HS-5 (cell line): Measurements from ENCODE around the gene MAPK4.

ENCODE experiments used
- DNase-seq: peaks from one replicate; pipeline ENCODE4 v3.0.0-alpha.2; 2012; ENCODE audit warnings: low read depth

The MAPK4 gene

GRCh38 chr18:50721451-50722120 is 161.7 kb downstream of the MAPK4 start:
- no peak for DNase-seq

GRCh38 chr18:50722311-50722710 is 162.4 kb downstream of the MAPK4 start:
- no peak for DNase-seq

- DNase-seq, result no peak
Observed at GRCh38 chr18:50724751-50725151, 164.9 kb downstream of the MAPK4 start.

GRCh38 chr18:50726960-50727589 is 167.2 kb downstream of the MAPK4 start:
- DNase-seq, result no peak

GRCh38 chr18:50727721-50728471 is 168.0 kb downstream of the MAPK4 start:
- no peak for DNase-seq

GRCh38 chr18:50729376-50729775 is 169.5 kb downstream of the MAPK4 start:
- no peak for DNase-seq

GRCh38 chr18:50729986-50730385 is 170.1 kb downstream of the MAPK4 start:
- DNase-seq, result no peak

GRCh38 chr18:50734342-50734741 is 174.5 kb downstream of the MAPK4 start:
- DNase-seq, result no peak

GRCh38 chr18:50734886-50735285 is 175.0 kb downstream of the MAPK4 start:
- no peak for DNase-seq

- no peak for DNase-seq
Observed at GRCh38 chr18:50737127-50737526, 177.2 kb downstream of the MAPK4 start.

- no peak for DNase-seq
Observed at GRCh38 chr18:50738098-50738757, 178.3 kb downstream of the MAPK4 start.

GRCh38 chr18:50742952-50743351 is 183.1 kb downstream of the MAPK4 start:
- DNase-seq, result no peak

GRCh38 chr18:50744253-50744652 is 184.4 kb downstream of the MAPK4 start:
- DNase-seq, result no peak

GRCh38 chr18:50745945-50746344 is 186.1 kb downstream of the MAPK4 start:
- DNase-seq, result no peak

- DNase-seq, result no peak
Observed at GRCh38 chr18:50747849-50748242, 188.0 kb downstream of the MAPK4 start.

GRCh38 chr18:50748243-50749229 is 188.6 kb downstream of the MAPK4 start:
- no peak for DNase-seq

- no peak for DNase-seq
Observed at GRCh38 chr18:50749421-50749820, 189.5 kb downstream of the MAPK4 start.

GRCh38 chr18:50749945-50750344 is 190.1 kb downstream of the MAPK4 start:
- no peak for DNase-seq

GRCh38 chr18:50750546-50750945 is 190.7 kb downstream of the MAPK4 start:
- no peak for DNase-seq

GRCh38 chr18:50751490-50751889 is 191.6 kb downstream of the MAPK4 start:
- DNase-seq, result no peak

- DNase-seq, result no peak
Observed at GRCh38 chr18:50751947-50752346, 192.1 kb downstream of the MAPK4 start.
